Liver (tissue), 9 donors: ENCODE data around the gene LGI1. TPM values are rescaled to one million over a fixed set of nuclear protein-coding genes. Genes with fewer than 3 reads are reported as not detected.
"Not testable (repeated sequence)": the region's sequence is repeated elsewhere in the genome, so short reads cannot be mapped to it uniquely, and the experiment has no call there.

Experiments
- DNase-seq: peaks from one replicate; pipeline ENCODE4 v3.0.0-alpha.2; 2017; ENCODE audit warnings: low spot score
- H3K27ac ChIP-seq, 2 donors: one replicate each; pipeline ENCODE4 v1.7.0; 2013; ENCODE audit warnings: inconsistent platforms in 2 of 2, low read length in 2 of 2, control low read depth in 1 of 2, low read depth in 1 of 2, mild to moderate bottlenecking in 1 of 2
- H3K27me3 ChIP-seq, 4 donors: one replicate each; pipeline versions ENCODE4 v1.6.1 to v1.7.0; 2013; ENCODE audit warnings: low read length in 3 of 4, inconsistent platforms in 1 of 4, mild to moderate bottlenecking in 1 of 4, moderate library complexity in 1 of 4; ENCODE audit not compliant: control insufficient read depth in 4 of 4, insufficient read depth in 4 of 4
- H3K36me3 ChIP-seq, 4 donors: one replicate each; pipeline versions ENCODE4 v1.6.1 to v1.7.0; 2013; ENCODE audit warnings: low read length in 3 of 4, mild to moderate bottlenecking in 3 of 4, low read depth in 1 of 4, moderate library complexity in 1 of 4; ENCODE audit not compliant: control insufficient read depth in 4 of 4, insufficient read depth in 3 of 4
- H3K4me1 ChIP-seq, 4 donors: one replicate each; pipeline versions ENCODE4 v1.6.1 to v1.7.0; 2013; ENCODE audit warnings: low read length in 3 of 4, mild to moderate bottlenecking in 3 of 4, moderate library complexity in 1 of 4; ENCODE audit not compliant: control insufficient read depth in 4 of 4, insufficient read depth in 4 of 4
- H3K4me3 ChIP-seq, 3 donors: one replicate each; pipeline versions ENCODE4 v1.6.1 to v1.7.0; 2013; ENCODE audit warnings: low read length in 3 of 3, control low read depth in 1 of 3, low read depth in 1 of 3, mild to moderate bottlenecking in 1 of 3
- H3K9ac ChIP-seq, 2 donors: one replicate each; pipeline ENCODE4 v1.7.0; 2013; ENCODE audit warnings: low read length in 2 of 2, mild to moderate bottlenecking in 2 of 2, moderate library complexity in 2 of 2, control low read depth in 1 of 2, low read depth in 1 of 2
- H3K9me3 ChIP-seq, 4 donors: one replicate each; pipeline versions ENCODE4 v1.6.1 to v1.7.0; 2013; ENCODE audit warnings: low read length in 3 of 4; ENCODE audit not compliant: control insufficient read depth in 4 of 4
- ATF3 ChIP-seq: IDR thresholded peaks from 2 replicates; pipeline ENCODE4 v1.6.1; 2016; ENCODE audit warnings: antibody characterized with exemption
- CTCF ChIP-seq: fragments of 150-350 bp; IDR thresholded peaks from 2 replicates; pipeline ENCODE4 v1.5.1; 2017; ENCODE audit warnings: improper control_type of control experiment, low read depth, low read length; ENCODE audit not compliant: missing input control
- EGR1 ChIP-seq, 2 donors: IDR thresholded peaks; 2 replicates each; pipeline ENCODE4 v1.6.1; 2016 to 2018; ENCODE audit warnings: antibody characterized with exemption in 2 of 2, low read depth in 2 of 2
- FOXA1 ChIP-seq: IDR thresholded peaks from 2 replicates; pipeline ENCODE4 v1.6.1; 2016; ENCODE audit warnings: antibody characterized with exemption
- FOXA2 ChIP-seq: IDR thresholded peaks from 2 replicates; pipeline ENCODE4 v1.6.1; 2016; ENCODE audit warnings: antibody characterized with exemption
- GABPA ChIP-seq, 2 donors: IDR thresholded peaks in 1 of 2; conservative IDR thresholded peaks in 1 of 2; 2 replicates each; pipeline ENCODE4 v1.6.1; 2016; ENCODE audit warnings: antibody characterized with exemption in 2 of 2, mild to moderate bottlenecking in 1 of 2, moderate library complexity in 1 of 2
- HNF4G ChIP-seq: IDR thresholded peaks from 2 replicates; pipeline ENCODE4 v1.6.1; 2016; ENCODE audit warnings: antibody characterized with exemption
- JUND ChIP-seq, 2 donors: IDR thresholded peaks; 2 replicates each; pipeline ENCODE4 v1.6.1; 2016; ENCODE audit warnings: antibody characterized with exemption in 2 of 2
- MAX ChIP-seq: IDR thresholded peaks from 2 replicates; pipeline ENCODE4 v1.6.1; 2016; ENCODE audit warnings: antibody characterized with exemption
- RAD21 ChIP-seq, 2 donors: IDR thresholded peaks; 2 replicates each; pipeline ENCODE4 v1.6.1; 2016; ENCODE audit warnings: antibody characterized with exemption in 2 of 2, mild to moderate bottlenecking in 2 of 2
- REST ChIP-seq: IDR thresholded peaks from 2 replicates; pipeline ENCODE4 v1.6.1; 2016; ENCODE audit warnings: antibody characterized with exemption, mild to moderate bottlenecking
- SP1 ChIP-seq: IDR thresholded peaks from 2 replicates; pipeline ENCODE4 v1.6.1; 2018; ENCODE audit warnings: antibody characterized with exemption, mild to moderate bottlenecking
- YY1 ChIP-seq: IDR thresholded peaks from 2 replicates; pipeline ENCODE4 v1.6.1; 2016; ENCODE audit warnings: antibody characterized with exemption, mild to moderate bottlenecking
- ZBTB33 ChIP-seq: IDR thresholded peaks from 2 replicates; pipeline ENCODE4 v1.6.1; 2016; ENCODE audit warnings: antibody characterized with exemption
- WGBS: extraction: QIAGEN DNeasy Blood & Tissue Kit; methylation state at CpG from one replicate; pipeline ENCODE4 v1.1.7; 2013; 5-methylcytosine and 5-hydroxymethylcytosine counted together
- polyA plus RNA-seq, 2 donors: library from polyadenylated mRNA; stranded (reverse) in 1 of 2; unstranded in 1 of 2; fragments of 200-250 nt in 1 of 2; fragments of >200 nt in 1 of 2; fragmentation: Nextera tagmentation in 1 of 2; extraction: Ambion mirVana in 1 of 2; gene quantifications; one replicate each; pipeline versions ENCODE4 v1.2.1 to v1.2.3, GENCODE V29; 2013 to 2015
- total RNA-seq, 2 donors: library from RNA; depleted of rRNA; stranded (reverse); fragments of >200 nt; gene quantifications; one replicate each; pipeline ENCODE4 v1.2.3, GENCODE V29; 2014
- donor health status: healthy.
- donor health status: healthy.
- donor health status: healthy.
- donor health status: healthy.
- donor health status: healthy.

Gene LGI1
- total and polyA plus RNA-seq, 4 donors = 0.28 to 1.2 (median 1.1) TPM; not detected in 1

GRCh38 chr10:93826355-93826754 lies 68.6 kb downstream of the LGI1 start:
- DNase-seq = no peak
- Histone ChIP-seq H3K9me3 (no peaks in the 10 kb centered on the region), H3K4me1 (no peaks in the 10 kb centered on the region), H3K36me3 (no peaks in the 10 kb centered on the region), H3K9ac (no peak overlapping the region), H3K27me3 (no peaks in the 10 kb centered on the region), H3K27ac (no peak overlapping the region), H3K4me3 (no peak overlapping the region)
- WGBS = 61% methylated on average over 7 of the region's 7 CpGs
- TF ChIP-seq HNF4G (no peak), GABPA (IDR thresholded peaks at IDR 0.05 in 1 of 2, conservative IDR thresholded peaks at IDR 0.05 in 1 of 2) (no peak), SP1 (no peak), MAX (no peak), FOXA1 (no peak), FOXA2 (no peak), YY1 (no peak), CTCF (no peak), ZBTB33 (no peak), EGR1 (IDR thresholded peaks at IDR 0.05; ENCODE audit: low read depth in 2 of 2) (no peak)

GRCh38 chr10:93827056-93827804 lies 69.5 kb downstream of the LGI1 start:
- Histone ChIP-seq H3K4me1 (no peaks in the 10 kb centered on the region), H3K9me3 (no peaks in the 10 kb centered on the region), H3K9ac (no peak overlapping the region), H3K4me3 (no peak overlapping the region), H3K36me3 (no peaks in the 10 kb centered on the region), H3K27me3 (no peaks in the 10 kb centered on the region), H3K27ac (no peak overlapping the region)
- 84% methylated on average over 11 of the region's 11 CpGs for WGBS
- TF ChIP-seq SP1 (no peak), REST (no peak), RAD21 (IDR thresholded peaks at IDR 0.05) (no peak), EGR1 (IDR thresholded peaks at IDR 0.05; ENCODE audit: low read depth in 2 of 2) (no peak), ATF3 (no peak), JUND (IDR thresholded peaks at IDR 0.05) (no peak), ZBTB33 (no peak), CTCF (no peak), YY1 (no peak)
- DNase-seq = no peak

- H3K9ac ChIP-seq, H3K9me3 ChIP-seq, H3K4me1 ChIP-seq, DNase-seq, H3K4me3 ChIP-seq, H3K27ac ChIP-seq, H3K27me3 ChIP-seq, H3K36me3 ChIP-seq: not testable (repeated sequence)
- WGBS = 98% methylated on average over 1 of the region's 1 CpG
Measured at GRCh38 chr10:93831065-93831464, 73.3 kb downstream of the LGI1 start.
